KMS-11 (cell line): ENCODE measurements around the gene POLR2I.

Experiments
- H2AFZ ChIP-seq: fragments of 200-600 bp; sonication (generic); 2 replicates; pipeline ENCODE4 v1.6.1; 2016; ENCODE audit warnings: antibody characterized with exemption, mixed run types, low read depth
- H3K27ac ChIP-seq: fragments of 200-600 bp; sonication (generic); 2 replicates; pipeline ENCODE4 v1.6.1; 2016; ENCODE audit warnings: mild to moderate bottlenecking, mixed run types
- H3K27me3 ChIP-seq: fragments of 200-600 bp; sonication (generic); 2 replicates; pipeline ENCODE4 v1.6.1; 2017; ENCODE audit warnings: mild to moderate bottlenecking, low read depth, mixed run types, moderate library complexity; ENCODE audit not compliant: insufficient read depth
- H3K36me3 ChIP-seq: fragments of 200-600 bp; sonication (generic); 2 replicates; pipeline ENCODE4 v1.6.1; 2017; ENCODE audit warnings: mild to moderate bottlenecking, mixed run types; ENCODE audit not compliant: insufficient read depth
- H3K4me1 ChIP-seq: fragments of 200-600 bp; sonication (generic); 2 replicates; pipeline ENCODE4 v1.6.1; 2016; ENCODE audit warnings: mild to moderate bottlenecking, low read depth, mixed run types; ENCODE audit not compliant: poor library complexity, severe bottlenecking
- H3K4me2 ChIP-seq: fragments of 200-600 bp; sonication (generic); 2 replicates; pipeline ENCODE4 v1.7.0; 2016; ENCODE audit warnings: mild to moderate bottlenecking, mixed run types
- H3K4me3 ChIP-seq: fragments of 200-600 bp; sonication (generic); IDR thresholded peaks from 2 replicates; pipeline ENCODE4 v1.6.1; 2017; ENCODE audit warnings: low read depth, low read length, mixed read lengths; ENCODE audit not compliant: insufficient read depth
- H3K79me2 ChIP-seq: fragments of 200-600 bp; sonication (generic); 2 replicates; pipeline ENCODE4 v1.6.1; 2016; ENCODE audit warnings: low read depth, mixed run types; ENCODE audit not compliant: insufficient read depth
- H3K9ac ChIP-seq: fragments of 200-600 bp; sonication (generic); 2 replicates; pipeline ENCODE4 v1.6.1; 2016; ENCODE audit warnings: mild to moderate bottlenecking, mixed run types
- H4K20me1 ChIP-seq: fragments of 200-600 bp; sonication (generic); 2 replicates; pipeline ENCODE4 v1.6.1; 2016; ENCODE audit warnings: mild to moderate bottlenecking, mixed run types; ENCODE audit not compliant: insufficient read depth
- CTCF ChIP-seq: fragments of 200-600 bp; sonication (generic); conservative IDR thresholded peaks from 2 replicates; pipeline ENCODE4 v1.6.1; 2017; ENCODE audit warnings: low read depth, mild to moderate bottlenecking, antibody characterized with exemption, low read length, moderate library complexity, mixed read lengths

The POLR2I gene

GRCh38 chr19:36114721-36115452 lies at the start of gene POLR2I:
TSS of gene POLR2I (minus strand) at chr19:36114875. CDS start at chr19:36114856, 19 bp downstream.
- H3K36me3 ChIP-seq, result peaks cover 3% of the 10 kb centered on the region; the same call in 1 of the 2 replicates
- H3K27ac ChIP-seq, result peak within 1 kb of the TSS; percentile 67
- H3K4me3 ChIP-seq, result no peak within 1 kb of the TSS
- TF ChIP-seq CTCF, result no peak
- peak within 1 kb of the TSS; percentile 65 for H3K9ac ChIP-seq
- no peaks in the 10 kb centered on the region for H3K27me3 ChIP-seq
- no peaks in the 10 kb centered on the region for H4K20me1 ChIP-seq
- peak within 1 kb of the TSS; percentile 88 for H3K4me2 ChIP-seq
- peak within 1 kb of the TSS; percentile 86 for H2AFZ ChIP-seq
- H3K4me1 ChIP-seq, result peaks cover 12% of the 10 kb centered on the region
- no peaks in the 10 kb centered on the region; the same call in 1 of the 2 replicates for H3K79me2 ChIP-seq

- Histone ChIP-seq H3K9ac (no peak overlapping the region), H2AFZ (no peak overlapping the region), H3K27ac (no peak overlapping the region), H3K79me2 (no peaks in the 10 kb centered on the region), H3K4me2 (no peak overlapping the region), H4K20me1 (no peaks in the 10 kb centered on the region), H3K4me3 (no peak overlapping the region), H3K27me3 (no peaks in the 10 kb centered on the region), H3K4me1 (no peaks in the 10 kb centered on the region), H3K36me3 (no peaks in the 10 kb centered on the region)
- no peak for TF ChIP-seq CTCF
Measured at GRCh38 chr19:36163813-36164212, 49.1 kb upstream of the POLR2I start.

- Histone ChIP-seq H3K27me3 (no peaks in the 10 kb centered on the region), H3K9ac (no peak overlapping the region), H3K79me2 (no peaks in the 10 kb centered on the region), H3K36me3 (no peaks in the 10 kb centered on the region), H3K4me2 (no peak overlapping the region), H4K20me1 (no peaks in the 10 kb centered on the region), H3K4me1 (no peaks in the 10 kb centered on the region), H3K27ac (no peak overlapping the region), H3K4me3 (no peak overlapping the region), H2AFZ (no peak overlapping the region)
- no peak for TF ChIP-seq CTCF
Measured at GRCh38 chr19:36160821-36161596, 46.3 kb upstream of the POLR2I start.

DNA sequence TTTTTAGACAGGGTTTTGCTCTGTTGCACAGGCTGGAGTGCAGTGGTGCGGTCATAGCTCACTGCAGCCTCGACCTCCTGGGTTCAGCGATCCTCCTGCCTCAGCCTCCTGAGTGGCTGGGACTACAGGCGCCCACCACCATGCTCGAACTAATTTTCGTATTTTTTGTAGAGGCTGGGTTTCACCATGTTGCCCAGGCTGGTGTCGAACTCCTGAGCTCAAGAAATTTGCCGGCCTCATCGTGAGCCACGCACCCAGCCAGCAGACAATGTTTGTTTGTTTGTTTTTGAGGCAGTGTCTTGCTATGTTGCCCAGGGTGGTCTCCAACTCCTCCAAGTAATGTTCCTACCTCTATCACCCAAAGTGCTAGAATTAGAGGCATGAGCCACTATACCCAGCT lies 38.5 kb upstream of the POLR2I start:
- Histone ChIP-seq H3K9ac (no peak overlapping the region), H3K27ac (no peak overlapping the region), H2AFZ (no peak overlapping the region), H3K4me1 (no peaks in the 10 kb centered on the region), H3K36me3 (no peaks in the 10 kb centered on the region), H3K4me3 (no peak overlapping the region), H3K79me2 (no peaks in the 10 kb centered on the region), H3K27me3 (no peaks in the 10 kb centered on the region), H4K20me1 (no peaks in the 10 kb centered on the region), H3K4me2 (no peak overlapping the region)
- TF ChIP-seq CTCF, result no peak
